GM23338 (cell line): ENCODE data around the gene BMPER. TPM values are rescaled to one million over a fixed set of nuclear protein-coding genes. Genes with fewer than 3 reads are reported as not detected.

ENCODE experiments used
- ATAC-seq: fragments of 200-7000 bp; cut with Tn5 transposase; 3 replicates; pipeline ENCODE4 v1.9.1; 2020
- DNase-seq: peaks from one replicate; pipeline ENCODE4 v3.0.0-alpha.2; 2015; ENCODE audit warnings: low spot score
- H2AFZ ChIP-seq: fragments of 200-600 bp; sonication (generic); 2 replicates; pipeline ENCODE4 v1.8.0; 2016; ENCODE audit warnings: antibody characterized with exemption, mild to moderate bottlenecking, moderate library complexity
- H3F3A ChIP-seq: fragments of 200-600 bp; sonication (generic); replicated peaks from 2 replicates; pipeline ENCODE4 v1.8.0; 2017; ENCODE audit warnings: antibody characterized with exemption, mixed run types, low read depth
- H3K27ac ChIP-seq: fragments of 200-600 bp; sonication (generic); 2 replicates; pipeline ENCODE4 v1.6.1; 2016; ENCODE audit warnings: low read depth
- H3K27me3 ChIP-seq: fragments of 200-600 bp; sonication (generic); 2 replicates; pipeline ENCODE4 v1.8.0; 2016; ENCODE audit warnings: mild to moderate bottlenecking, mixed run types, moderate library complexity; ENCODE audit not compliant: insufficient read depth
- H3K36me3 ChIP-seq: fragments of 200-600 bp; sonication (generic); 2 replicates; pipeline ENCODE4 v1.8.0; 2016; ENCODE audit warnings: mild to moderate bottlenecking; ENCODE audit not compliant: insufficient read depth
- H3K4me1 ChIP-seq: fragments of 200-600 bp; sonication (generic); 2 replicates; pipeline ENCODE4 v1.8.0; 2016; ENCODE audit warnings: mild to moderate bottlenecking, moderate library complexity; ENCODE audit not compliant: insufficient read depth
- H3K4me2 ChIP-seq: fragments of 200-600 bp; sonication (generic); 2 replicates; pipeline ENCODE4 v1.7.1; 2017; ENCODE audit warnings: mixed run types
- H3K4me3 ChIP-seq: fragments of 200-600 bp; sonication (generic); 2 replicates; pipeline ENCODE4 v1.6.1; 2016; ENCODE audit warnings: mixed run types
- H3K79me2 ChIP-seq: fragments of 200-600 bp; sonication (generic); replicated peaks from 2 replicates; pipeline ENCODE4 v1.8.0; 2017; ENCODE audit warnings: mild to moderate bottlenecking; ENCODE audit not compliant: insufficient read depth
- H3K9me2 ChIP-seq: fragments of 200-600 bp; sonication (generic); 2 replicates; pipeline ENCODE4 v1.8.0; 2017; ENCODE audit not compliant: insufficient read depth
- H4K20me1 ChIP-seq: fragments of 200-600 bp; sonication (generic); replicated peaks from 2 replicates; pipeline ENCODE4 v1.8.0; 2017; ENCODE audit warnings: mild to moderate bottlenecking; ENCODE audit not compliant: insufficient read depth
- H3K27ac Mint-ChIP-seq: 2 replicates; pipeline ENCODE4 v1.8.0; 2020; ENCODE audit warnings: inconsistent platforms, mild to moderate bottlenecking, moderate library complexity, mixed read lengths
- H3K27me3 Mint-ChIP-seq: 3 replicates; pipeline ENCODE4 v1.8.0; 2022; ENCODE audit warnings: low read depth, mild to moderate bottlenecking, moderate library complexity, mixed read lengths, inconsistent platforms; ENCODE audit not compliant: insufficient read depth, poor library complexity
- H3K36me3 Mint-ChIP-seq: 3 replicates; pipeline ENCODE4 v1.8.0; 2021; ENCODE audit warnings: low read depth, mild to moderate bottlenecking, inconsistent platforms, moderate library complexity, mixed read lengths
- H3K4me1 Mint-ChIP-seq: 3 replicates; pipeline ENCODE4 v1.8.0; 2020; ENCODE audit warnings: mild to moderate bottlenecking, inconsistent platforms, mixed read lengths
- H3K4me3 Mint-ChIP-seq: 3 replicates; pipeline ENCODE4 v1.8.0; 2021; ENCODE audit warnings: moderate library complexity, mild to moderate bottlenecking, inconsistent platforms, mixed read lengths
- H3K9me3 Mint-ChIP-seq: 3 replicates; pipeline ENCODE4 v1.8.0; 2020; ENCODE audit warnings: moderate library complexity, mild to moderate bottlenecking, inconsistent platforms, mixed read lengths
- CTCF ChIP-seq, 2 experiments: fragments of 200-600 bp in 1 of 2; sonication (generic) in 1 of 2; conservative IDR thresholded peaks; 2 replicates each; pipeline versions ENCODE4 v1.5.1 to v1.6.1; 2016 to 2017; ENCODE audit warnings: antibody characterized with exemption in 2 of 2, low read depth in 2 of 2, mild to moderate bottlenecking in 2 of 2, moderate library complexity in 1 of 2
- JUNB ChIP-seq: IDR thresholded peaks from one replicate; pipeline ENCODE4 v1.6.1; 2016; ENCODE audit warnings: antibody characterized with exemption; ENCODE audit not compliant: unreplicated experiment
- STAT1 ChIP-seq: IDR thresholded peaks from one replicate; pipeline ENCODE4 v1.6.1; 2016; ENCODE audit warnings: antibody characterized with exemption; ENCODE audit not compliant: unreplicated experiment
- polyA plus RNA-seq: library from polyadenylated mRNA; unstranded; fragments of >200 nt; fragmentation: Nextera tagmentation; extraction: Ambion mirVana; gene quantifications from 2 replicates; pipeline ENCODE4 v1.2.1, GENCODE V29; 2016
- total RNA-seq: library from RNA; depleted of rRNA; stranded (reverse); fragments of >200 nt; shearing (Covaris generic); gene quantifications from 2 replicates; pipeline ENCODE4 v1.2.3, GENCODE V29; 2014
- TF ChIP-seq, protein P1 (sequence below): fragments of 250-450 bp; sonication (Bioruptor Pico); IDR thresholded peaks from 2 replicates; pipeline ENCODE4 v1.5.0; 2020; ENCODE audit warnings: mild to moderate bottlenecking, moderate library complexity

The BMPER gene
- total and polyA plus RNA-seq, 2 experiments from 2014 or later, result 0.53 to 1.4 TPM

DNA sequence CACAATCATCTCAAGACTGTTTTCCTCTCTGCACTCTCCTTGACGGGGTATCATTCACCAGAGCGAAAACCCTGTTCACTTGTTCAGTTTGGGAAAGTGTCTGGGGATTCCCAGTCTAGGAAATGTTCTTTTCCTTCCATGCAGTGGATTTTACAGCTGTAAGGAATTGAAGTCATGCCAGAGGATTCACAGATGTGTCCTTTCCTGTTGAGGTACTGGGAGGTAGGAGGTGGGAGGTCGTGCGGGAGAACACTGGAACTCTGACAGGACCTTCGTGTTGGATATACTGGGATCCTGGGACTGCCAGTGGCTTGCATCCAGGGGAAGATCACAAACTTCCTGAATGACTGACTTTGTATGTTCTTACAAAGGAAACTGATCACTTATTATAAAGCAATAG lies 185.5 kb downstream of the BMPER start (continued):
- TF ChIP-seq, protein P1, sequence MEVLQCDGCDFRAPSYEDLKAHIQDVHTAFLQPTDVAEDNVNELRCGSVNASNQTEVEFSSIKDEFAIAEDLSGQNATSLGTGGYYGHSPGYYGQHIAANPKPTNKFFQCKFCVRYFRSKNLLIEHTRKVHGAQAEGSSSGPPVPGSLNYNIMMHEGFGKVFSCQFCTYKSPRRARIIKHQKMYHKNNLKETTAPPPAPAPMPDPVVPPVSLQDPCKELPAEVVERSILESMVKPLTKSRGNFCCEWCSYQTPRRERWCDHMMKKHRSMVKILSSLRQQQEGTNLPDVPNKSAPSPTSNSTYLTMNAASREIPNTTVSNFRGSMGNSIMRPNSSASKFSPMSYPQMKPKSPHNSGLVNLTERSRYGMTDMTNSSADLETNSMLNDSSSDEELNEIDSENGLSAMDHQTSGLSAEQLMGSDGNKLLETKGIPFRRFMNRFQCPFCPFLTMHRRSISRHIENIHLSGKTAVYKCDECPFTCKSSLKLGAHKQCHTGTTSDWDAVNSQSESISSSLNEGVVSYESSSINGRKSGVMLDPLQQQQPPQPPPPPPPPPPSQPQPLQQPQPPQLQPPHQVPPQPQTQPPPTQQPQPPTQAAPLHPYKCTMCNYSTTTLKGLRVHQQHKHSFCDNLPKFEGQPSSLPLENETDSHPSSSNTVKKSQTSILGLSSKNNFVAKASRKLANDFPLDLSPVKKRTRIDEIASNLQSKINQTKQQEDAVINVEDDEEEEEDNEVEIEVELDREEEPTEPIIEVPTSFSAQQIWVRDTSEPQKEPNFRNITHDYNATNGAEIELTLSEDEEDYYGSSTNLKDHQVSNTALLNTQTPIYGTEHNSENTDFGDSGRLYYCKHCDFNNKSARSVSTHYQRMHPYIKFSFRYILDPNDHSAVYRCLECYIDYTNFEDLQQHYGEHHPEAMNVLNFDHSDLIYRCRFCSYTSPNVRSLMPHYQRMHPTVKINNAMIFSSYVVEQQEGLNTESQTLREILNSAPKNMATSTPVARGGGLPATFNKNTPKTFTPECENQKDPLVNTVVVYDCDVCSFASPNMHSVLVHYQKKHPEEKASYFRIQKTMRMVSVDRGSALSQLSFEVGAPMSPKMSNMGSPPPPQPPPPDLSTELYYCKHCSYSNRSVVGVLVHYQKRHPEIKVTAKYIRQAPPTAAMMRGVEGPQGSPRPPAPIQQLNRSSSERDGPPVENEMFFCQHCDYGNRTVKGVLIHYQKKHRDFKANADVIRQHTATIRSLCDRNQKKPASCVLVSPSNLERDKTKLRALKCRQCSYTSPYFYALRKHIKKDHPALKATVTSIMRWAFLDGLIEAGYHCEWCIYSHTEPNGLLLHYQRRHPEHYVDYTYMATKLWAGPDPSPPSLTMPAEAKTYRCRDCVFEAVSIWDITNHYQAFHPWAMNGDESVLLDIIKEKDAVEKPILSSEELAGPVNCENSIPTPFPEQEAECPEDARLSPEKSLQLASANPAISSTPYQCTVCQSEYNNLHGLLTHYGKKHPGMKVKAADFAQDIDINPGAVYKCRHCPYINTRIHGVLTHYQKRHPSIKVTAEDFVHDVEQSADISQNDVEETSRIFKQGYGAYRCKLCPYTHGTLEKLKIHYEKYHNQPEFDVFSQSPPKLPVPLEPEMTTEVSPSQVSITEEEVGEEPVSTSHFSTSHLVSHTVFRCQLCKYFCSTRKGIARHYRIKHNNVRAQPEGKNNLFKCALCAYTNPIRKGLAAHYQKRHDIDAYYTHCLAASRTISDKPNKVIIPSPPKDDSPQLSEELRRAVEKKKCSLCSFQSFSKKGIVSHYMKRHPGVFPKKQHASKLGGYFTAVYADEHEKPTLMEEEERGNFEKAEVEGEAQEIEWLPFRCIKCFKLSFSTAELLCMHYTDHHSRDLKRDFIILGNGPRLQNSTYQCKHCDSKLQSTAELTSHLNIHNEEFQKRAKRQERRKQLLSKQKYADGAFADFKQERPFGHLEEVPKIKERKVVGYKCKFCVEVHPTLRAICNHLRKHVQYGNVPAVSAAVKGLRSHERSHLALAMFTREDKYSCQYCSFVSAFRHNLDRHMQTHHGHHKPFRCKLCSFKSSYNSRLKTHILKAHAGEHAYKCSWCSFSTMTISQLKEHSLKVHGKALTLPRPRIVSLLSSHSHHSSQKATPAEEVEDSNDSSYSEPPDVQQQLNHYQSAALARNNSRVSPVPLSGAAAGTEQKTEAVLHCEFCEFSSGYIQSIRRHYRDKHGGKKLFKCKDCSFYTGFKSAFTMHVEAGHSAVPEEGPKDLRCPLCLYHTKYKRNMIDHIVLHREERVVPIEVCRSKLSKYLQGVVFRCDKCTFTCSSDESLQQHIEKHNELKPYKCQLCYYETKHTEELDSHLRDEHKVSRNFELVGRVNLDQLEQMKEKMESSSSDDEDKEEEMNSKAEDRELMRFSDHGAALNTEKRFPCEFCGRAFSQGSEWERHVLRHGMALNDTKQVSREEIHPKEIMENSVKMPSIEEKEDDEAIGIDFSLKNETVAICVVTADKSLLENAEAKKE (CRISPR knock-in tag), result no peak
- TF ChIP-seq JUNB, result no peak

DNA sequence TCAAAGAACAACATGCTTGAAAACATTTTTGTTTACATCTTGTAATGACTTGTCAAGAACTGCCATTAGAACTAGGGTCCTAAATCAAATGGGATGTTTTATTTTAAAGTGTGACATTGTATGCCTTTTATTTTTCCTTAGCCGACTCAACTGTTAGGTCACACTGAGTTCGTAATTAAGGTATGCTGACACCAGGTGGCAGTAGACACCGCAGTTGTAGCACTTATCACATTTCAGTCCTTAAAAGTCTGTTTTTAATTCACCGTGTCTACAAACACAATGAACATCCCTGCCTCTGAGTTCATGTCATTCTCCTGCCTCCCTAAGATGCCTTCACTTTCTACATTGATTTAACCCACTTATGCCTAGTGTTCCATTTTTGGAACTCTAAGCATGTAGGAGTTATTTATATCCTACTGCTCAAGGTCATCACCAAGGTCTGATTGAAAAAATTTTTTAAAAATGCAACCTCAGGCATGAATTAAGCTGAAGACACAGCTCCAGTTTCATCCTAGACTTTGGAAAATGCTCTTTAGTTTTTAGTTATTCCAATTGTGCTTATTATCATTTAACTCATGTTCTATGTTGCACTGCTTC lies 186.1 kb downstream of the BMPER start:
- no peaks in the 10 kb centered on the region for H3F3A ChIP-seq
- H3K9me2 ChIP-seq, result peaks cover 4% of the 10 kb centered on the region; the same call in 1 of the 2 replicates
- Mint-ChIP-seq H3K4me1 (no peaks in the 10 kb centered on the region), H3K36me3 (no peaks in the 10 kb centered on the region), H3K27ac (no peak overlapping the region), H3K9me3 (peaks cover 16% of the 10 kb centered on the region), H3K4me3 (no peak overlapping the region), H3K27me3 (peaks cover 2% of the 10 kb centered on the region)
- H3K79me2 ChIP-seq, result no peaks in the 10 kb centered on the region
- H4K20me1 ChIP-seq, result no peaks in the 10 kb centered on the region
- H3K27ac ChIP-seq, result no peak overlapping the region
- DNase-seq, result peak; percentile 78
- no peak overlapping the region for H2AFZ ChIP-seq
- peak; percentile 86 to 91 for TF ChIP-seq CTCF (conservative IDR thresholded peaks at IDR 0.05; ENCODE audit: low read depth in 2 of 2)
- TF ChIP-seq STAT1, result no peak
- H3K4me1 ChIP-seq, result no peaks in the 10 kb centered on the region
- H3K36me3 ChIP-seq, result no peaks in the 10 kb centered on the region
- H3K4me2 ChIP-seq, result no peak overlapping the region
- H3K4me3 ChIP-seq, result no peak overlapping the region
- no peaks in the 10 kb centered on the region for H3K27me3 ChIP-seq
- peak; percentile 63 for ATAC-seq
